ENCODE data around the gene PNLIPRP2.

GRCh38 chr10:116613471-116613870 is 7.3 kb upstream of the PNLIPRP2 start:
- TF ChIP-seq EZH2 (IDR thresholded peaks at IDR 0.05; ENCODE audit: insufficient read depth, poor library complexity, severe bottlenecking) (no peak), EZH2phosphoT487 (IDR thresholded peaks at IDR 0.05; ENCODE audit: insufficient read depth, low read depth) (no peak)

All from GM23248 (cell line).